Omental fat pad (tissue), 4 donors: ENCODE measurements around the gene ZNF530. TPM values are rescaled to one million over a fixed set of nuclear protein-coding genes. Genes with fewer than 3 reads are reported as not detected.

ENCODE experiments used
- ATAC-seq: fragments of 150-250 bp; one replicate; pipeline ENCODE4 v1.9.1; 2016; ENCODE audit warnings: mild to moderate bottlenecking, moderate library complexity; ENCODE audit not compliant: low FRiP score
- DNase-seq: peaks from one replicate; pipeline ENCODE4 v3.0.0-alpha.2; 2019; ENCODE audit warnings: low spot score
- total RNA-seq, 4 donors: library from RNA; depleted of rRNA; stranded (reverse); fragments of >200 nt; gene quantifications; one replicate each; pipeline ENCODE4 v1.1.0, GENCODE V29; 2016
- TF ChIP-seq, protein P1 (sequence below), 3 donors: fragments of 450-650 bp; IDR thresholded peaks; one replicate each; pipeline ENCODE4 v1.5.1; 2016 to 2017; ENCODE audit warnings: antibody characterized with exemption in 3 of 3, mild to moderate bottlenecking in 3 of 3, moderate library complexity in 2 of 3

Gene ZNF530
- total RNA-seq, 4 donors from 2014 or later = 0.65 to 3.6 (median 3.0) TPM

DNA sequence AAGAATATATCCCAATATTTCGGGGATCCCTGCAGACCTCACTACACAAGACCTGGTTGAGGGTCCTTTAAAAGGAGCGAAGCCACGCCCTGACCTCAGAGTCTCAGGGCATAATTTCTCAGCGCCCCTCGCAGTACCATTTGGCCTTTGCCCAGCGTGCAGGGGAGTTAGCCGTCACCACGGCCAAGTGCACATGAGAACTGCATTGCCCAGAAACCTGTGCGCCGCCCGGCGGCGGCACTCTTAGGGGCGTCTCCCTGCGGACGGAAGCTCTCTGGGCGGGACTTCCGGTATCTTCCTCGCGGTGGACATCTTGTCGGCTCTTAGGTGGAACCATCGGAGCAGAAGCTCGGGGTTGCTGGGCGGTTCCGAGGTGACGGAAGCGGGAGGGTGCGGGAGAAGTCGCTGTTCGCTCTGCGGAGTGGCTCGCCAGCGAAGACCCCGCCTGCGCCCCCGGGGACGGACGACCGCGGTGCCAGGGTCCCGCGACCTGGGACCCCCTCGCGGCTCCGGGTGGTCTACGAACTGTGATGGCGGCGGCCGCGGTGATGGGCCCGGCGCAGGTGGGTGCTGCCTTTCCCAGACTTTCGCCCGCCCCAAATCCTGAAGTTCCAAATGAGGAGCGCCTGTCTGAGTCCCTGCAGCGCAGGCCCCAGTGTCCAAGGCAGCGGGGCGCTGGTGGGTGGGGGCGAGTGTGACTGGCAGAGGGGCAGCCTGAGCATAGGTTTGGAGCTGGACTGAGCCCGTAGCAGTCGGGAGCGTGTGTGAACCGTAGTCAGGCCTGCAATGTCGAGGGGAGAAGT is 14.5 kb downstream of the ZNF530 start, which contains the start of gene ZNF134:
TSS of gene ZNF134 (plus strand) at position 302 of the 803 bp plus-strand sequence. CDS start 5,227 bp downstream, outside the sequence.
- ATAC-seq (peak; percentile 83), DNase-seq (peak; percentile 69)
- TF ChIP-seq, protein P1, sequence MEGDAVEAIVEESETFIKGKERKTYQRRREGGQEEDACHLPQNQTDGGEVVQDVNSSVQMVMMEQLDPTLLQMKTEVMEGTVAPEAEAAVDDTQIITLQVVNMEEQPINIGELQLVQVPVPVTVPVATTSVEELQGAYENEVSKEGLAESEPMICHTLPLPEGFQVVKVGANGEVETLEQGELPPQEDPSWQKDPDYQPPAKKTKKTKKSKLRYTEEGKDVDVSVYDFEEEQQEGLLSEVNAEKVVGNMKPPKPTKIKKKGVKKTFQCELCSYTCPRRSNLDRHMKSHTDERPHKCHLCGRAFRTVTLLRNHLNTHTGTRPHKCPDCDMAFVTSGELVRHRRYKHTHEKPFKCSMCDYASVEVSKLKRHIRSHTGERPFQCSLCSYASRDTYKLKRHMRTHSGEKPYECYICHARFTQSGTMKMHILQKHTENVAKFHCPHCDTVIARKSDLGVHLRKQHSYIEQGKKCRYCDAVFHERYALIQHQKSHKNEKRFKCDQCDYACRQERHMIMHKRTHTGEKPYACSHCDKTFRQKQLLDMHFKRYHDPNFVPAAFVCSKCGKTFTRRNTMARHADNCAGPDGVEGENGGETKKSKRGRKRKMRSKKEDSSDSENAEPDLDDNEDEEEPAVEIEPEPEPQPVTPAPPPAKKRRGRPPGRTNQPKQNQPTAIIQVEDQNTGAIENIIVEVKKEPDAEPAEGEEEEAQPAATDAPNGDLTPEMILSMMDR (IDR thresholded peaks at IDR 0.05) = no peak

DNA sequence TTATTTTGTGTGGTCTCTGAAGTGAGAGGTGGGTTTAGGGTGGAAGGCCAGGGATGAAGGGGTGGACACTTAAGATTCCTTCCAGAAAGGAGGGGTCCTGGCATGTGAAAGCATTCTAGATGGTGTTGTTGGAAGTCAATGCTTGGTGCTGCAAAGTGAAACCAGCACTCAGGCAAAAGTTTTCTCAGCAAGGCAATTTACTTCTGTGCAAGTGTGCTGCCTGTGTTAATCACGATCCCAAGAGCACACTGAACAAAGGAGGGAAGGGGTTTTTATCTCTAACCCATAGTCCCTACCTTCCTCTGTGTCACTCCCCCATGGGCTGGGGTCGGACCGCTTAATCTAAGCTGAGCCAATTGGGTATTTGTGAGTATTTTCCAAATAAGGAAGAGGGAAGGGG is 15.7 kb downstream of the ZNF530 start:
- TF ChIP-seq, protein P1 (IDR thresholded peaks at IDR 0.05) = no peak
- ATAC-seq = no peak
- no peak for DNase-seq

DNA sequence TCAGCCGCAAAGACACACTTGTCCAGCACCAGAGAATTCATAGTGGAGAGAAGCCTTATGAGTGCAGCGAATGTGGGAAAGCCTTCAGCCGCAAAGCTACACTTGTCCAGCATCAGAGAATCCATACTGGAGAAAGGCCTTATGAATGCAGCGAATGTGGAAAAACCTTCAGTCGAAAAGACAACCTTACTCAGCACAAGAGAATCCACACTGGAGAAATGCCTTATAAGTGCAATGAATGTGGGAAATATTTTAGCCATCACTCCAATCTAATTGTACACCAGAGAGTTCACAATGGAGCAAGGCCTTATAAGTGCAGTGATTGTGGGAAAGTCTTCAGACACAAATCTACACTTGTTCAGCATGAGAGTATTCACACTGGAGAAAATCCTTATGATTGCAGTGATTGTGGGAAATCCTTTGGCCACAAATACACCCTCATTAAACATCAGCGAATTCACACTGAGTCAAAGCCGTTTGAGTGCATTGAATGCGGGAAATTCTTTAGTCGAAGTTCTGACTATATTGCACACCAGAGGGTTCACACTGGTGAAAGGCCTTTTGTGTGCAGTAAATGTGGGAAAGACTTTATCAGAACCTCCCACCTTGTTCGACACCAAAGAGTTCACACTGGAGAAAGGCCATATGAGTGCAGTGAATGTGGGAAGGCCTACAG is 21.1 kb downstream of the ZNF530 start:
- ATAC-seq (no peak), DNase-seq (no peak)
- TF ChIP-seq, protein P1 (IDR thresholded peaks at IDR 0.05) = no peak

DNA sequence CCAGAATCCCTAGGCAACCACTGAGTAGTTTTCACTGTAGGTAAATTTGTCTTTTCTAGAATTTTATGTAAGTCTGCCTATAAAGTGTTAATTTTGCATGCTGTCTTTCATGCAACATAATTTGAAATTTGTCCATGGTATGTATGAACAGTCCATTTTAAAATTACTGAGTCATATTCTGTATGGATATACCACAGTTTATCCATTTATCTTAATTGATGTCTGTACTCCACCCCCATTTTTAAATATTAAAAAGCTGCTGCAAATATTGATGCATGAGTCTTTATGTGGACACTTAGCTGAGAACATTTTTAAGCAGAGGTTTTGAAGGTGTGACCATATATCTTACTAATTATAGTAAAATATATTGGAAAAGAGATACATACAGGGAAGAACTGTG is 23.4 kb downstream of the ZNF530 start:
- no peak for DNase-seq
- TF ChIP-seq, protein P1 (IDR thresholded peaks at IDR 0.05) = no peak
- no peak for ATAC-seq

DNA sequence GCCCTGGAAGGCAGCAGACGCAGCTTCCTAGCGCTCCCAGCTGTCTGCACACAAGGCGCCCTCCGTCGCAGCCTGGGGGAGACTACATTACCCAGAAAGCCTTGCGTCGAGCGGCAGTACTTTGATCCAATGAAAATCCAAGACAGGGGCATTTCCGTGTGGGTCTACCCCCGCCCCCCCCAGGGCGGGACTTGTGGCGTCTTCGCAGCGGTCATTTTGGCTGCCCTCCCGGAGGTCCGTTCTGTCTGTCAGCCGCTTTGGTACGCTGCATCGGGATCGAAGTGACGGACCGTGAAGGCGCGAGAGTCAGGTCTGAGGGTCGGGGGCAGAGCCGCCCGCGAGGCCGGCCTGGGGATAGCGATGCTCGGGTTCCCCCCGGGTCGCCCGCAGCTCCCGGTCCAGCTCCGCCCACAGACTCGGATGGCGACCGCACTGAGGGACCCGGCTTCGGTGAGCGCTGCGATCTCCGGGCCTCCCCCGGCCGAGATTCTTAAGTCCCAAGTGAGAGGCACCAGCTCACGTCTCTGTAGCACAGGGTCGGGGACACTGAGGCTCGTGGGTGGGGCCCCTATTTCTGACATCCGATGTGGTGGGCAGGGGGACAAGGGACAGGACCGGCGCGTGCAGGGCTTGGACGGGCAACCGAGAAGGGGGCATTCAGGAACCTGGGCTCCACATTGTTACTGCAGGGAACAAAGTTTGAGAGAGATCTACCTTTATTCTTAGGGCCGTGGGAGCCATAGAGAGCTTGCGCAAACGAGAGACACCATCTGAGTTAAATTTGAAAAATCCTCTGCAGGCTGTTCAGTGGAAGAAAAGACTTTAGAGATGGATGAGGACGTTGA is 33.5 kb downstream of the ZNF530 start, which contains the start of gene ZNF211:
TSS of gene ZNF211 (plus strand) at position 182 of the 845 bp plus-strand sequence. CDS start at position 361, 179 bp downstream.
- peak; percentile 98 for ATAC-seq
- TF ChIP-seq, protein P1 (IDR thresholded peaks at IDR 0.05) = no peak
- DNase-seq = peak; percentile 48

DNA sequence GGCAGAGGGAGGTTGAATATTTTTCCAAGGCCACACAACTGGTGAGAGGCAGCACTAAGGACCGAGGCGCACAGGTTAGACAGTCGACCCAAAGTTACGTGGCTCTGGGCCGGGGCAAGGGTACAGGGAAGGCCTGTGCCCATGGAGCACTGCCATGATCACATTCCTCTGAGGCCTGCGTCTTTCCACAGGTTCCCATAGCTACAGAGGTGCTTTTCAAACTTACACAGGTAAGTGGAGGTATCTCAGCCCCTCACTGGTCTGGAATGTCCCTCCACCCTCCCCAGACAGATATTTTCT is 34.1 kb downstream of the ZNF530 start:
- TF ChIP-seq, protein P1 (IDR thresholded peaks at IDR 0.05) = no peak
- ATAC-seq = no peak
- DNase-seq = no peak
